Keratinocyte (primary cell): ENCODE results near the gene COL13A1. TPM values are rescaled to one million over a fixed set of nuclear protein-coding genes. Genes with fewer than 3 reads are reported as not detected.

Experiments used
- DNase-seq: peaks from one replicate; pipeline ENCODE4 v3.0.0-alpha.2; 2011; ENCODE audit warnings: low read depth, missing footprints, low spot score
- FAIRE-seq: peaks from 2 replicates; lab custom pipeline; 2011; peaks lifted over from hg19 to GRCh38; lab: Jason Lieb, UNC
- H2AFZ ChIP-seq: 2 replicates; pipeline ENCODE4 v1.6.0; 2012; ENCODE audit warnings: low read length, control low read depth, inconsistent platforms; ENCODE audit not compliant: control insufficient read depth
- H3K27ac ChIP-seq: 2 replicates; pipeline ENCODE4 v1.5.1; 2011; ENCODE audit warnings: low read length; ENCODE audit not compliant: control insufficient read depth, insufficient read depth
- H3K27me3 ChIP-seq: 3 replicates; pipeline ENCODE4 v1.6.0; 2011; ENCODE audit warnings: low read length; ENCODE audit not compliant: control insufficient read depth, insufficient read depth; ENCODE audit errors: extremely low read depth
- H3K36me3 ChIP-seq, 2 experiments: 2 replicates in 1 of 2; 3 replicates in 1 of 2; pipeline ENCODE4 v1.5.1; 2011; ENCODE audit warnings: low read length in 2 of 2, mild to moderate bottlenecking in 1 of 2; ENCODE audit not compliant: control insufficient read depth in 2 of 2, insufficient read depth in 2 of 2; ENCODE audit errors: extremely low read depth in 1 of 2
- H3K4me1 ChIP-seq: 3 replicates; pipeline ENCODE4 v1.5.1; 2011; ENCODE audit warnings: low read length; ENCODE audit not compliant: control insufficient read depth, insufficient read depth; ENCODE audit errors: extremely low read depth
- H3K4me2 ChIP-seq: 3 replicates; pipeline ENCODE4 v1.6.0; 2011; ENCODE audit warnings: low read depth, low read length; ENCODE audit not compliant: control insufficient read depth, insufficient read depth; ENCODE audit errors: extremely low read depth
- H3K4me3 ChIP-seq, 3 experiments: fragments of 200-600 bp in 1 of 3; sonication (generic) in 1 of 3; 2 replicates in 2 of 3; 3 replicates in 1 of 3; pipeline ENCODE4 v1.5.1; 2011 to 2016; ENCODE audit warnings: low read length in 3 of 3, mild to moderate bottlenecking in 3 of 3, control low read depth in 2 of 3, inconsistent platforms in 1 of 3, low read depth in 1 of 3, mixed read lengths in 1 of 3, mixed run types in 1 of 3, moderate library complexity in 1 of 3; ENCODE audit not compliant: control insufficient read depth in 2 of 3, insufficient read depth in 2 of 3; ENCODE audit errors: extremely low read depth in 1 of 3
- H3K79me2 ChIP-seq: 2 replicates; pipeline ENCODE4 v1.6.0; 2012; ENCODE audit warnings: low read length; ENCODE audit not compliant: control insufficient read depth, insufficient read depth
- H3K9ac ChIP-seq: 3 replicates; pipeline ENCODE4 v1.6.0; 2011; ENCODE audit warnings: low read length; ENCODE audit not compliant: control insufficient read depth, insufficient read depth; ENCODE audit errors: extremely low read depth
- H3K9me1 ChIP-seq: 3 replicates; pipeline ENCODE4 v1.6.0; 2011; ENCODE audit warnings: low read length; ENCODE audit not compliant: control insufficient read depth, insufficient read depth; ENCODE audit errors: extremely low read depth
- H3K9me3 ChIP-seq: 2 replicates; pipeline ENCODE4 v1.5.1; 2012; ENCODE audit warnings: low read depth, low read length; ENCODE audit not compliant: control insufficient read depth
- H4K20me1 ChIP-seq: 3 replicates; pipeline ENCODE4 v1.6.0; 2011; ENCODE audit warnings: low read length; ENCODE audit not compliant: control insufficient read depth, insufficient read depth; ENCODE audit errors: extremely low read depth
- CTCF ChIP-seq, 3 experiments: IDR thresholded peaks in 1 of 3; conservative IDR thresholded peaks in 1 of 3; optimal IDR thresholded peaks in 1 of 3; 2 replicates in 2 of 3; 3 replicates in 1 of 3; pipeline versions ENCODE3 to v1.5.1; 2011; ENCODE audit warnings: low read length in 3 of 3, mild to moderate bottlenecking in 3 of 3, moderate library complexity in 2 of 3, control low read depth in 1 of 3, inconsistent platforms in 1 of 3; ENCODE audit not compliant: insufficient read depth in 2 of 3; ENCODE audit errors: extremely low read depth in 1 of 3
- EZH2 ChIP-seq: IDR thresholded peaks from one replicate; pipeline ENCODE4 v1.6.1; 2012; ENCODE audit warnings: inconsistent platforms, mild to moderate bottlenecking, low read length, moderate library complexity
- dilution Hi-C: fragments of 300-500 bp; cut with MboI; formaldehyde crosslinking; loops from one replicate; pipeline ENCODE4 v1.7.0; 2020; ENCODE audit warnings: low sequenced_read_pairs; ENCODE audit not compliant: extremely low pct_ligation_motif_present
- polyA plus RNA-seq, 5 experiments: library from polyadenylated mRNA; depleted of rRNA in 3 of 5; stranded (reverse) in 3 of 5; stranded (forward) in 1 of 5; unstranded in 1 of 5; fragments of >200 nt; gene quantifications; 1 replicate in 1 of 5; 2 replicates in 3 of 5; 3 replicates in 1 of 5; pipeline versions ENCODE4 v1.2.1 to v1.2.3, GENCODE V29; 2011 to 2012; ENCODE audit warnings: missing spikeins in 2 of 5, low read depth in 1 of 5, low replicate concordance in 1 of 5

Gene COL13A1
- polyA plus RNA-seq, 1 donor (not counting 4 experiments of a cell fraction or from before 2014, with no cell fraction given): 1.5 TPM

- H2AFZ ChIP-seq: no peak overlapping the region
- H3K27ac ChIP-seq: no peak overlapping the region
- no peaks in the 10 kb centered on the region for H3K9me1 ChIP-seq
- H3K4me2 ChIP-seq: no peak overlapping the region
- H4K20me1 ChIP-seq: no peaks in the 10 kb centered on the region
- H3K9me3 ChIP-seq: no peaks in the 10 kb centered on the region
- no peaks in the 10 kb centered on the region for H3K4me1 ChIP-seq
- peaks cover 25% of the 10 kb centered on the region for H3K27me3 ChIP-seq
- TF ChIP-seq EZH2: no peak
- no peak for TF ChIP-seq CTCF (optimal IDR thresholded peaks at IDR 0.05 in 1 of 3, IDR thresholded peaks at IDR 0.05 in 1 of 3, conservative IDR thresholded peaks at IDR 0.05 in 1 of 3; ENCODE audit: extremely low read depth in 1 of 3, insufficient read depth in 2 of 3, low read length in 3 of 3)
- DNase-seq (no peak), FAIRE-seq (no peak)
- H3K9ac ChIP-seq: no peak overlapping the region
- no peaks in the 10 kb centered on the region for H3K79me2 ChIP-seq
- dilution Hi-C loops: no loop called here
- H3K4me3 ChIP-seq: no peak overlapping the region
- H3K36me3 ChIP-seq: no peaks in the 10 kb centered on the region
Measured at GRCh38 chr10:69756279-69756678, 45.4 kb upstream of the COL13A1 start.

DNA sequence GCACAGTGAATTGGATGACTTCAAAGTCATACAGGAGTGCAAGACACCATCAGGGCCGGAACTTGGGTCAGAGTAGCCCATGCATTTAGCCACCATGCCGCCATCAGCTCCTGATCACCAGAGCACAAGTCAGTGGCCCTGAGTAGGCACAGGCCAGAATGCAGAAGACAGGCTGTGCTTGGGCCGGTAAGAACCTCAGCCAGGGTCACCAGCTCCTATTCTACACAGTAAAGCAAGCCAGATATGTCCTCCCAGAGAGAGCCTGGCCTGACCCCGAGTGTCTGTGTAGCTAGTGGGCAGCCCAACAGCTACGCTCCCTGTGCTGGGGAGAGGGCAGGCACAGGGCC is 44.5 kb upstream of the COL13A1 start:
- no peaks in the 10 kb centered on the region for H4K20me1 ChIP-seq
- H3K79me2 ChIP-seq: no peaks in the 10 kb centered on the region
- peaks cover 17% of the 10 kb centered on the region for H3K27me3 ChIP-seq
- no peaks in the 10 kb centered on the region for H3K36me3 ChIP-seq
- H2AFZ ChIP-seq: no peak overlapping the region
- no peak overlapping the region for H3K4me3 ChIP-seq
- no peaks in the 10 kb centered on the region for H3K9me1 ChIP-seq
- no peaks in the 10 kb centered on the region for H3K9me3 ChIP-seq
- FAIRE-seq (no peak), DNase-seq (no peak)
- dilution Hi-C loops: no loop called here
- no peak overlapping the region for H3K4me2 ChIP-seq
- no peaks in the 10 kb centered on the region for H3K4me1 ChIP-seq
- H3K27ac ChIP-seq: no peak overlapping the region
- no peak overlapping the region for H3K9ac ChIP-seq
- TF ChIP-seq CTCF (optimal IDR thresholded peaks at IDR 0.05 in 1 of 3, IDR thresholded peaks at IDR 0.05 in 1 of 3, conservative IDR thresholded peaks at IDR 0.05 in 1 of 3; ENCODE audit: extremely low read depth in 1 of 3, insufficient read depth in 2 of 3, low read length in 3 of 3): no peak
- no peak for TF ChIP-seq EZH2
